ENCODE measurements around the gene SORCS1. TPM values are rescaled to one million over a fixed set of nuclear protein-coding genes. Genes with fewer than 3 reads are reported as not detected.

The SORCS1 gene
- total and polyA plus RNA-seq, 2 of the 8 experiments (the other 6 are each of a cell fraction or from before 2014, with no cell fraction given): 4.1 to 4.6 TPM

- Histone ChIP-seq H2BK15ac (ENCODE audit: low read length) (no peak overlapping the region), H3K4ac (replicated peaks; ENCODE audit: insufficient read length, low read depth, low read length) (no peak overlapping the region), H3K18ac (ENCODE audit: extremely low read depth, low read length) (no peak overlapping the region), H2BK120ac (replicated peaks; ENCODE audit: low read depth, low read length) (no peak overlapping the region), H3K27me3 (replicated peaks in 1 of 4; ENCODE audit: control insufficient read depth in 3 of 4, extremely low read depth in 1 of 4, insufficient read depth in 3 of 4, low read length in 3 of 4) (no peaks in the 10 kb centered on the region), H3K27ac (ENCODE audit: low read depth, low read length) (no peak overlapping the region), H2BK20ac (ENCODE audit: low read length) (no peak overlapping the region), H3K9me3 (ENCODE audit: insufficient read depth in 2 of 2, low read depth in 1 of 2, low read length in 1 of 2) (no peaks in the 10 kb centered on the region), H3K9ac (replicated peaks in 1 of 4; ENCODE audit: extremely low read depth in 1 of 4, low read depth in 3 of 4, low read length in 3 of 4) (no peak overlapping the region), H4K91ac (replicated peaks; ENCODE audit: insufficient read length, low read length) (no peak overlapping the region), H4K20me1 (replicated peaks in 1 of 2; ENCODE audit: control insufficient read depth in 1 of 2, insufficient read depth in 2 of 2, low read length in 2 of 2) (peaks cover 0 to 1% of the 10 kb centered on the region in 2 experiments), H3K79me2 (ENCODE audit: control insufficient read depth in 1 of 2, insufficient read depth in 2 of 2, low read length in 2 of 2) (no peaks in the 10 kb centered on the region), H2AFZ (ENCODE audit: low read length) (no peak overlapping the region), H3K14ac (ENCODE audit: insufficient read length) (no peak overlapping the region), H2BK12ac (ENCODE audit: low read depth, low read length) (no peak overlapping the region), H3K79me1 (ENCODE audit: low read depth, low read length) (no peaks in the 10 kb centered on the region), H2BK5ac (ENCODE audit: low read depth, low read length) (no peak overlapping the region), H4K5ac (ENCODE audit: insufficient read length, low read depth, low read length) (no peak overlapping the region), H3K4me2 (ENCODE audit: insufficient read depth in 1 of 2, low read depth in 2 of 2, low read length in 2 of 2) (no peak overlapping the region), H3K36me3 (ENCODE audit: control insufficient read depth in 2 of 4, insufficient read depth in 4 of 4, low read length in 3 of 4) (no peaks in the 10 kb centered on the region), H3K23ac (ENCODE audit: insufficient read length) (no peak overlapping the region), H3K56ac (replicated peaks; ENCODE audit: insufficient read length, low read depth, low read length) (no peak overlapping the region), H3K4me3 (ENCODE audit: extremely low read depth in 1 of 4, insufficient read depth in 2 of 4, low read depth in 3 of 4, low read length in 4 of 4) (no peak overlapping the region), H4K8ac (ENCODE audit: extremely low read depth, insufficient read depth, low read length) (no peak overlapping the region), H3K23me2 (ENCODE audit: low read depth, low read length) (no peaks in the 10 kb centered on the region), H3K4me1 (replicated peaks in 1 of 4; ENCODE audit: control insufficient read depth in 3 of 4, insufficient read depth in 4 of 4, low read length in 3 of 4) (peaks cover 0 to 6% (median 3%) of the 10 kb centered on the region in 4 experiments; a peak in 3 of 7 replicates), H2AK5ac (ENCODE audit: low read depth, low read length) (no peak overlapping the region)
- ChIA-PET POLR2A (ENCODE audit: partially characterized antibody) (no interaction called here), CTCF (ENCODE audit: partially characterized antibody) (no interaction called here)
- 90% methylated on average over 2 of the region's 2 CpGs; no CpG with 5 or more reads in 1 of the 2 experiments for WGBS, 2 experiments (ENCODE audit: extremely low coverage in 1 of 2, insufficient coverage in 1 of 2, insufficient read length in 1 of 2, insufficient replicate concordance in 2 of 2, low coverage in 1 of 2, low lambda C conversion rate in 2 of 2, missing lambda C conversion rate in 1 of 2)
- FAIRE-seq (no peak), DNase-seq (ENCODE audit: low read depth in 1 of 2, low spot score in 2 of 2) (no peak)
- TF ChIP-seq ASH2L (IDR thresholded peaks at IDR 0.05; ENCODE audit: low read length) (no peak), CHD1 (IDR thresholded peaks at IDR 0.05; ENCODE audit: low read depth, low read length) (no peak), ATF2 (IDR thresholded peaks at IDR 0.05; ENCODE audit: low read length) (no peak), SP2 (IDR thresholded peaks at IDR 0.05; ENCODE audit: low read length) (no peak), ZNF274 (IDR thresholded peaks at IDR 0.05; ENCODE audit: borderline replicate concordance, extremely low read depth, low read length) (no peak), GABPA (IDR thresholded peaks at IDR 0.05; ENCODE audit: borderline replicate concordance, insufficient read depth, low read length) (no peak)
These were observed 89.4 kb downstream of the SORCS1 start for GRCh38 chr10:107075117-107075516.
